ENCODE measurements around the gene INO80D.

DNA sequence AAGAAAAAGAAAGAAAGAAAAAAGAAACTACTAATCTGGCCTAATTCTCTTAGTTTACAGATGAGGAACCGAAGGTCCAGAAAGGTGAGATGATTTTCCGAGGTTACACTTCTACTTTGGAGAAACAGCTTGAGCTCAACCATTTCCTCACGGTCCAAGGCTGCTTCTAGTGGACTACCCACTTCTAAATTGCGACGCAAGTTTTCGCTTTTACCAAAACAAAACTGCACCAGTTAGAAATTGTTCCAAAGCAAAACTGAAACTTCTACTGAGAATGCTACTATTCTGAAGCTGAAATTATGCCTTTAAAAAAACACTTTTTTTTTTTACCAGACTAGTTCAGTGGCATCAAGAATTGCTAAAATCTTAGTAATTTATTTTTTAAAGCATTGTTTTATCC is 101.6 kb downstream of the INO80D start:
- TF ChIP-seq, protein P1, sequence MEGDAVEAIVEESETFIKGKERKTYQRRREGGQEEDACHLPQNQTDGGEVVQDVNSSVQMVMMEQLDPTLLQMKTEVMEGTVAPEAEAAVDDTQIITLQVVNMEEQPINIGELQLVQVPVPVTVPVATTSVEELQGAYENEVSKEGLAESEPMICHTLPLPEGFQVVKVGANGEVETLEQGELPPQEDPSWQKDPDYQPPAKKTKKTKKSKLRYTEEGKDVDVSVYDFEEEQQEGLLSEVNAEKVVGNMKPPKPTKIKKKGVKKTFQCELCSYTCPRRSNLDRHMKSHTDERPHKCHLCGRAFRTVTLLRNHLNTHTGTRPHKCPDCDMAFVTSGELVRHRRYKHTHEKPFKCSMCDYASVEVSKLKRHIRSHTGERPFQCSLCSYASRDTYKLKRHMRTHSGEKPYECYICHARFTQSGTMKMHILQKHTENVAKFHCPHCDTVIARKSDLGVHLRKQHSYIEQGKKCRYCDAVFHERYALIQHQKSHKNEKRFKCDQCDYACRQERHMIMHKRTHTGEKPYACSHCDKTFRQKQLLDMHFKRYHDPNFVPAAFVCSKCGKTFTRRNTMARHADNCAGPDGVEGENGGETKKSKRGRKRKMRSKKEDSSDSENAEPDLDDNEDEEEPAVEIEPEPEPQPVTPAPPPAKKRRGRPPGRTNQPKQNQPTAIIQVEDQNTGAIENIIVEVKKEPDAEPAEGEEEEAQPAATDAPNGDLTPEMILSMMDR (IDR thresholded peaks at IDR 0.05), result no peak
- TF ChIP-seq POLR2A (IDR thresholded peaks at IDR 0.05), result no peak

Data from uterus (tissue), 2 donors.